Endothelial cell (in vitro differentiated cells): ENCODE data around the gene DBH. TPM values are rescaled to one million over a fixed set of nuclear protein-coding genes. Genes with fewer than 3 reads are reported as not detected.
A peak's percentile ranks its signal among the peaks of the same experiment; 100 is the strongest.

Experiments used
- DNase-seq: peaks from one replicate; pipeline ENCODE4 v3.0.0; 2021; ENCODE audit warnings: low spot score
- H3K27ac Mint-ChIP-seq: one replicate; pipeline ENCODE4 v1.8.0; 2021; ENCODE audit warnings: mixed read lengths, inconsistent platforms; ENCODE audit not compliant: unreplicated experiment
- H3K27me3 Mint-ChIP-seq: one replicate; pipeline ENCODE4 v1.8.0; 2021; ENCODE audit warnings: mild to moderate bottlenecking, moderate library complexity, mixed read lengths, inconsistent platforms; ENCODE audit not compliant: unreplicated experiment
- H3K36me3 Mint-ChIP-seq: one replicate; pipeline ENCODE4 v1.8.0; 2021; ENCODE audit warnings: mild to moderate bottlenecking, low read depth, mixed read lengths, inconsistent platforms; ENCODE audit not compliant: unreplicated experiment
- H3K4me1 Mint-ChIP-seq: one replicate; pipeline ENCODE4 v1.8.0; 2021; ENCODE audit warnings: mild to moderate bottlenecking, mixed read lengths, inconsistent platforms; ENCODE audit not compliant: unreplicated experiment
- H3K4me3 Mint-ChIP-seq: one replicate; pipeline ENCODE4 v1.8.0; 2021; ENCODE audit warnings: mild to moderate bottlenecking, mixed read lengths, inconsistent platforms; ENCODE audit not compliant: unreplicated experiment
- H3K9me3 Mint-ChIP-seq: one replicate; pipeline ENCODE4 v1.8.0; 2021; ENCODE audit warnings: mixed read lengths, inconsistent platforms; ENCODE audit not compliant: unreplicated experiment
- CTCF ChIP-seq: fragments of 200-600 bp; sonication (generic); IDR thresholded peaks from one replicate; pipeline ENCODE4 v1.5.0; 2021; ENCODE audit warnings: antibody characterized with exemption; ENCODE audit not compliant: unreplicated experiment
- long read RNA-seq: library from polyadenylated mRNA; unstranded; transcript quantifications from one replicate; pipeline ENCODE4 v2.0.0, GENCODE V29; 2020; ENCODE audit not compliant: unreplicated experiment
- total RNA-seq: library from RNA; stranded (reverse); fragmentation: NEBNext Ultra II Directional; extraction: Animal tissue kit (Norgen Biotek cat#: 25700); gene quantifications from one replicate; pipeline ENCODE4 v1.2.1, GENCODE V29; 2021; ENCODE audit not compliant: unreplicated experiment

Gene DBH
- total RNA-seq, result 0.08 TPM
- long read RNA-seq, partial matches to known transcripts, result 1 of 1 reads
- long read RNA-seq, other reads (novel, unspliced or antisense), result 0 of 1 reads

DNA sequence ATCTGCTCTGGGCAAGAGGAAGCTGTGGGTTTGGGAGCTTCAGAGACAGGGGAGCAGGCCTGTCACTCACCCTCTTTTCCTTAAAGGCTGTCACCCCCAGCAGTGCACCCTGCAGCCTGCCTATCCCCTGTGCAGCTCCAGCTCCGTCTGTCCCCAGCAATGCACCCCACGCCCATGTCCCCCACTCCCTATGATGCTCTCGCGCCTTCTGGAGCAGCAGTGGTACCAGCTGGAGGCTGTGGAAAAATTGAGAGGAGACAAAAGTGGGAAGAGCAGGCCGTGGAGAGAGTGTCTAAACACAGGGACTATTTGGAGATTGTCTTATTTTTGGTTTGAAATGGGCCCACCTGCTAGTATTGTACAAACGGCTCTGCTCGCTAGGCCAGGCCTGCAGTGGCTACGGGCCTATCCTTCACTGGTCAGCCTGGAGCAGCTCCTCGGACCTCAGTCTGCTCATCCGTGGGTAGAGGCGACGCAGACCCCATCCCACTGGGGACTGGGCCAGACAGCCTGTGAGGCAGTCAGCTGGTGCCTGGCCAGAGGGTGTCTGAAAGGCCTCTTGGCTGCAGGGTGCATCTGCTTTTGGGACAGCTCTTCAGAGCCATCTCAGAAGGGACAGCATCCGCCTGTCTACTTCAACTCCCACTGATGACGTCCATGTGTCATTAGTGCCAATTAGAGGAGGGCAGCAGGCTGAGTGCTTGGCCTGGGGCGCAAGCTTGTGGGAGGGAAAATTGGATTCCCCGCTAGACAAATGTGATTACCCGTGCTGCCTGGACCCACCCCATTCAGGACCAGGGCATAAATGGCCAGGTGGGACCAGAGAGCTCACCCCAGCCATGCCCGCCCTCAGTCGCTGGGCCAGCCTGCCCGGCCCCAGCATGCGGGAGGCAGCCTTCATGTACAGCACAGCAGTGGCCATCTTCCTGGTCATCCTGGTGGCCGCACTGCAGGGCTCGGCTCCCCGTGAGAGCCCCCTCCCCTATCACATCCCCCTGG is at the start of gene DBH:
DBH (plus strand) TSS at position 831 of the 999 bp plus-strand sequence; CDS start at position 840, 9 bp downstream.
- Mint-ChIP-seq H3K4me3 (peak within 1 kb of the TSS; percentile 67), H3K27me3 (peaks cover 14% of the 10 kb centered on the region), H3K4me1 (peaks cover 19% of the 10 kb centered on the region), H3K27ac (no peak within 1 kb of the TSS), H3K36me3 (peaks cover 2% of the 10 kb centered on the region), H3K9me3 (no peaks in the 10 kb centered on the region)
- no peak for DNase-seq
- TF ChIP-seq CTCF, result no peak

DNA sequence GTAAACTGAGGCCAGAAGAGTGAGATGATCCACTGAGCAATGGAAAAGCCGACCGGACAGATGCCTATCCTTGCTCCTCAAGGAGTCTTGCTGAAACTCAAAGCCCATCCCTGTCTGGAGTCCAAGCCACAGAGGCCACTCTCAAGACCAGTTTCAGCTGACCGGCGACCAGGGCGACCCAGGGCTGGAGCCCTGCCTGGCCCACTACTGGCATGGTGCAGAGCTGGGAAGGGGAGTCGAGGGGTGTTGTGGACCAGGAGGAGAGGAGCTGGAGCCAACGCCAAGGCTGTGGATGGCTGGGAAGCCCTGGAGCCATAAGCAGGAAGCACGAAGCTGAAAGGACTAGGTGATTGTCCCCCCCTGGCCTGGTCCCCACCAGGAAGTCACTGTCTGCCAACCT is 49.1 kb upstream of the DBH start:
- no peak for DNase-seq
- H3K36me3 Mint-ChIP-seq, result peaks cover 9% of the 10 kb centered on the region
- peaks cover 7% of the 10 kb centered on the region for H3K27me3 Mint-ChIP-seq
- TF ChIP-seq CTCF, result no peak
- H3K9me3 Mint-ChIP-seq, result no peaks in the 10 kb centered on the region
- H3K4me3 Mint-ChIP-seq, result no peak overlapping the region
- no peak overlapping the region for H3K27ac Mint-ChIP-seq
- peaks cover 12% of the 10 kb centered on the region for H3K4me1 Mint-ChIP-seq

DNA sequence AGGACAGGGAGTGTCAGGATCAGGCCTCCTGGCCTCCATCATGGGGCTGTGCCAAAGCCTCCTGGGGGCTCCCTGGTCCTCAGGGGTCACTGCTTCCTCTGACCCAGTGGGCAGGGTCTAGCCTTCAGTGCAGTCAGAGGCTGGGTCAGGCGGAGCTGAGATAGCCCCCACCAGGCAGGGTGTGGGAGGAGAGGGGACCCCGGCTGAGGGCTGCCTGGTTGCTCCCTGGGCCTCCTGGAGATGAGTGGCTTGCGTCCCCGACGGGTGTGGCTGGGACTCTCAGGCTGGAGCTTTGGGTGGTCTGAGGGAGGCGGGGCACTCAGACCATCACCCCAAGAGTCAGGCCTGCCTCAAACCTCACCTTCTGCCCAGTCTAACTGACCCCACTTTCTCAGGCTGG is 48.7 kb upstream of the DBH start:
- peaks cover 7% of the 10 kb centered on the region for H3K27me3 Mint-ChIP-seq
- H3K4me1 Mint-ChIP-seq, result peaks cover 10% of the 10 kb centered on the region
- no peaks in the 10 kb centered on the region for H3K9me3 Mint-ChIP-seq
- H3K36me3 Mint-ChIP-seq, result peaks cover 9% of the 10 kb centered on the region
- no peak overlapping the region for H3K4me3 Mint-ChIP-seq
- H3K27ac Mint-ChIP-seq, result no peak overlapping the region
- no peak for TF ChIP-seq CTCF
- no peak for DNase-seq

GRCh38 chr9:133589454-133590227 is 46.5 kb upstream of the DBH start:
- H3K9me3 Mint-ChIP-seq, result no peaks in the 10 kb centered on the region
- no peak overlapping the region for H3K4me3 Mint-ChIP-seq
- H3K27me3 Mint-ChIP-seq, result peaks cover 8% of the 10 kb centered on the region
- peaks cover 6% of the 10 kb centered on the region for H3K4me1 Mint-ChIP-seq
- TF ChIP-seq CTCF, result peak; percentile 70
- H3K36me3 Mint-ChIP-seq, result peaks cover 6% of the 10 kb centered on the region
- no peak for DNase-seq
- no peak overlapping the region for H3K27ac Mint-ChIP-seq
